UCSD-AML1 (cell line): ENCODE measurements around the gene SLC16A10.
A peak's percentile ranks its signal among the peaks of the same experiment; 100 is the strongest.
"Not testable (repeated sequence)": the region's sequence is repeated elsewhere in the genome, so short reads cannot be mapped to it uniquely, and the experiment has no call there.

Source experiments
- DNase-seq: peaks from one replicate; lab custom pipeline; 2025; ENCODE audit not compliant: unreplicated experiment; lab: John Stamatoyannopoulos, UW

SLC16A10 gene

DNA sequence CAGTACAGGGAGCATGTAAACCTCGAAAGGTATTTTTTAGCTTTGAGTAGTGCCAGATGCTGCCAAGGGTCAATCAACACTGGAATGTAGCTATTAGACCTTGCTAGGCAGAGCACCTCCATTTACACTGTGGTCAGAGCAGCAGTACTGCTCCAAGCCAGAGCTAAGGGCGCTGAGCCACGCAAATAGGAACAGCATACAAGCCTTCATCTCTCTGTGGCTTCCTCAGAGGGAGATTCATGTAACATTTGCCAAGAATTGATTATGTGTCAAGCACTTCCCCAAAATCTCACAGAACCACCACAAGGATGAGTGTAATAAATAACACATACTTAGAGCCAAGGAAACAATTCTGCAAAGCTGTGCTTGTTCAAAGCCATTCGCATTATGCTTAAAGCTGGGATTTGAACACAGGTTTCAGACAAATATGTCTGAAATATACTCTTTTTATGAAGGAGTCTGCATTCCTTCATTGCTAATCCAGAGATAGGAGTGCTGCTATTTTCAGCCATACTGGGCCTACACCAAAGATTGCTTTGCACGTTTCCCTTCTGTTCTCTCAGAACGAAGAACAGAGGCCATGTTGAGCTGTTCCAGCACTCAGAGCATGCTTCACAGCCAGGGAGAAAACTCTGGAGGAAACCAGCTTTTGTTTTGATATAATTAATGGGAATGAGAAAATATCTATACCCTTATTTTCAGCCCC, 97.7 kb downstream of the SLC16A10 start:
- peak; percentile 21 for DNase-seq

DNA sequence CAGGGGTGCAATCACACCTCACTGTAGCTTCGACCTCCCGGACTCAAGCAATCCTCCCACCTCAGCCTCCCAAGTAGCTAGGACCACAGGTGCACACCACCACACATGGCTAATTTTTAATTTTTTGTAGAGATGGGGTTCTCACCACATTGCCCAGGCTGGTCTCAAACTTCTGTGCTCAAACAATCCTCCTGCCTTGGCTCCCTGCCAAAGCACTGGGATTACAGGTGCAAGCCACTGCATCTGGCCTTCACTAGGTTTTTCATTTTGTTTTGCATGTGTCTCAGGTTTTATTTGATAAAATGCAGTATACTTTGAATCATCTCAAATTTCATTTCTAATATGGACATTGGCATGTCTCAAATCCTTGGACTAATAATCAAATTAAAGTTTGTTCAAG, 98.7 kb downstream of the SLC16A10 start:
- no peak for DNase-seq

DNA sequence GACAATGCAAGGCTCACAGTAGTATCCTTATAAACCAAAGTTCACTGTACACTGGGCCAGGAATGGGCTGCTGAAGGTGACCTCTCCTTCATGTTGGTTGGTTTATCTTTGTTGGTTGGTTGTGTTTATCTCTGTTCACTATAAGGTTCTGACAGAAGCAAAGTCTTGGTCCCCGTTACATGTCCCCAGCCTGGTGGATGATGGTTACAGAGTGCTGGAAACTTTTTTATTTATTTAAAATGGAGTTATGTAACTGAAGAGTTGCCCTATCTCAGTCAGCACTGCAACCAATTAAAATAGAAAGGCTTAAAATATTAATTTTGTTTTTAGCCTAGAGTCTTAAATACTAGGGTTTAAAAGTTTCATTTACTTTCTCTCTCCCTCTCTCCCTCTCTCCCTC, 100.6 kb downstream of the SLC16A10 start:
- DNase-seq: no peak

DNA sequence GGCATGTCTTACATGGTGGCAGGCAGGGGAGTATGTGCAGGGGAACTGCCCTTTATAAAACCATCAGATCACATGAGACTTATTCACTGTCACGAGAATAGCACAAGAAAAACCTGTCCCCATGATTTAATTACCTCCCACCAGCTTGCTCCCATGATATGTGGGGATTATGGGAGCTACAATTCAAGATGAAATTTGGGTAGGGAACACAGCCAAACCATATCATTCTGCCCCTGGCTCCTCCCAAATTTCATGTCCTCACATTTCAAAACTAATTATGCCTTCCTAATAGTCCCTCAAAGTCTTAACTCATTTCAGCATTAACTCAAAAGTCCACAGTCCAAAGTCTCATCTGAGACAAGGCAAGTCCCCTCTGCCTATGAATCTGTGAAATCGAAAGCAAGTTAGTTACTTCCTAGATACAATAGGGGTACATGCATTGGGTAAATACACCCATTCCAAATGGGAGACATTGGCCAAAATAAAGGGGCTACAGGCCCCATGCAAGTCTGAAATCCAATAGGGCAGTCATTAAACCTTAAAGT, 102.4 kb downstream of the SLC16A10 start:
- DNase-seq: not testable (repeated sequence)

GRCh38 chr6:111190637-111191036, 103.3 kb downstream of the SLC16A10 start:
- no peak for DNase-seq

GRCh38 chr6:111191136-111191535, 103.8 kb downstream of the SLC16A10 start:
- not testable (repeated sequence) for DNase-seq

DNA sequence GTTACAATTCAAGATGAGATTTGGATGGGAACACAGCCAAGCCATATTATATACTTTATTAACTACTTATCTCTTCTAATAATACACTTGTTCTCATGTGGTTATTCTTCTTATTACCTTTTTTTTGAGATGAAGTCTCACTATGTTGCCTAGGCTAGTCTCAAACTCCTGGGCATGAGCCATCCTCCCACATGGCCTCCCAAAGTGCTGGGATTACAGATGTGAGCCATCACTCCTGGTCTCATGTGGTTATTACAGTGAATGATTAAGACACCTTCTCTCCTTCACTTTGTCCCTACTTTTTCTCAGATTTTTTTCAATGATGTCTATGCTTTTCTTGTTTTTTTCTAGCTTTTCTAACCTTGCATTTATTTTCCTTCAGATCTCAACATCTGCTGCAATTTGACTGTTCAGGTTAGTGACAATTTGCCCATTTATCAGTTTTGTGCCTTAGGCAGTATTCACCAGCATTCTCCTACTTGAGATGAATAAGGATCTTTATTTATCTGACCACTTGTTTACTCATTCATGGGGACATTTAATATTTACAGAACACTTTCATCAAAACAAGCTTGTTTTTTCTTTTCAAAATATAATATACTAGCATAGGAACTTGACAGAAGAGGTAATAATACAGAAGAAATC, 105.7 kb downstream of the SLC16A10 start:
- DNase-seq: no peak

DNA sequence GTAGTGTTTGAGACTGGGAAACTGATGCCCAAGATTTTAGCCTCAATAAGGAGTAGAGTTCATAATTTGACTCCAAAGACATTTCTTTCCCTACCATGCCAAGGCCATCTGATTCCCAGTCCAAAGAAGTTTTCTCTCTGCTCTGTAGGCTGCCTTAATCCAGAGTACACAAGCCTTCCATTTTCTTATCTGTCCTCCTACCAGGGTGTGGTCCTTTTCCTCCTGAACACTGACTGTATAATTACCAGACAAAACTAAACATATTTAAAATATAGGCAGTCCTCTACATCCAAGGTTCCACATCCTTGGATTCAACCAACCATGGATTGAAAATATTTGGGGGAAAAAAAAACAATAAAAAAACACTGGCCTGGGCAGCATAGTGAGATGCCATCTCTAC, 108.4 kb downstream of the SLC16A10 start:
- DNase-seq: no peak

DNA sequence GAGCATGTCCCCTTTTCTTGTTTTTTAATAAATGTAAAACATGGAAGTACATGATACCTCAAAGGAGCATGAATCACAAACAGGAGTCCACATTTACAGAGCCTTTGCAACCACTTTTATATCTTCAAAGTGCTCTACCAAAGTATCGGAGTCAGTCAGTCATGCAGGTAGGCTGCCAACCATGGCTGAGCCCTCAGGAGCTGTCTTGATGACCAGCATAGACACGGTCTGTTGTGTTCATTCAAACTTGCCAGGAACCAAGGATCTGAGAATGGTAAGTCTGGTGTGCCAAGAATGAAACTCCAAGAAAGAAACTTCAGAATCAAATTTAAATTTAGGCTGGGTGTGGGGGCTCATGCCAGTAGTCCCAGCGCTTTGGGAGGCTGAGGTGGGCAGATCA, 111.5 kb downstream of the SLC16A10 start:
- no peak for DNase-seq

- no peak for DNase-seq
Observed at GRCh38 chr6:111199935-111200334, 112.6 kb downstream of the SLC16A10 start.

GRCh38 chr6:111200350-111201243, 113.3 kb downstream of the SLC16A10 start:
- DNase-seq: no peak

DNA sequence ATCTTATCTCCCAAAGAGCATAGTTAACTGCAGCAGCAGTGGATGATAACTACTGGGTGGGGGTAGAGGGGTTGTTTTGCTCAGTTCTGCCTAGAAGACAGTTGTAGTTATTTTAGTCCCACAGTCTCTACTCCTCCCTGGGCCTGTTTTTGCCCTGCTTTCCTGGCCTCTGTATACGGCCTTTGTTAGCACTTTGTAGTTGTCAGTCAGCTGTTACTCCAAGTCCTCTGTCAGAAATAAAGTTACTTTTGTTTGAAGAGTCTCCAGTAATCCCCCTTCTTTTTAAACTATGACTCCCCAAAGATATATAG, 113.9 kb downstream of the SLC16A10 start:
- no peak for DNase-seq

DNA sequence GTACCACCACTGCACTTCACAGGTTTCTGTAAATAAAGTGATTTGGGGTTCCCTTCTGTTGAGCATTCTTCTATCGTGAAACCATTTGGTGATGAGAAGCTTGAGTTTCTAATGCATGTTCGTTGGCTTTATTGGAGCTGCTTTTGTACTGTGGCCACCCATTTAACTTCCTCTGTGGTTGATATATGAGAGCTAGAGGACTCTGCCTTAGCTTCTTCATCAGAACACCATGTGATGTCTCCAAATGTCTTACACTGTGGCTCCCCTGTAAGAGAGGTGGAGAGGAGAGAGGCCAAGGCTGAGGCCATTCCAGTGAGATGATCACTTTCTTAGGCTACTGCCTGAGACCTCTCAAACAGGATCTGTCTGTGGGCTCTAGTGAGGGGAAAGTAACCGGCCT, 114.5 kb downstream of the SLC16A10 start:
- DNase-seq: no peak

DNA sequence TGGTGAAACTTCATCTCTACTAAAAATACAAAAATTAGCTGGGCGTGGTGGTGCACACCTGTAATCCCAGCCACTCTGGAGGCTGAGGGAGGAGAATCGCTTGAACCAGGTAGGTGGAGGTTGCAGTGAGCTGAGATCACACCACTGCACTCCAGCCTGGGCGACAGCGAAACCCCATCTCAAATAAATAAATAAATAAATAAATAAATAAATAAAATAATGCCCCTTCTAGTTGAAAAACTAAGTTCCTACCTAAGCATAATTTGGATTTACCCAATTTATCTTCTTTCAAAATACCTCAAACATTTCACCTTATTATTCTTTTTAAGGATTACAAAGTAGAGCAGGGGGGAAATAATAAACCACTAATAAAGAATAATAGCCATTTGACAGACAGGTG, 116.2 kb downstream of the SLC16A10 start:
- not testable (repeated sequence) for DNase-seq

GRCh38 chr6:111204305-111204704, 117.0 kb downstream of the SLC16A10 start:
- no peak for DNase-seq

DNA sequence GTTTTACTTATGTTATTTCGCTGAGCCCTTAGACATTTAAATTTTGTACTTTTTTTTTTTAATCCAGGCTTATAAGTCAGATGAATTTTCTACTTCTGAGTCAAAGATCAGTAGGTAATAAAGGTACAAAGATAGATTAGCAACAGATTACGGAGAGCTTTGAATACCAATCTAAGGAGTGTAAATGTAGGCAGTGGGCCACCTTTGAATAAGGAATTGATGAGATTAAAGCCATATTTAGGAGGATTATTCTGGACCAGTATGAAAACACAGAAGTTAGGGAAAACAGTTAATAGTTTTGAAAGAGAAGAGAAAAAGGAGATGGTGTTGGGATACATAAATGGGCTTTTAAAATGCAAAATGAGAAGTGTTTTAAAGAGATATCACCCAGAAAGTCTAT, 117.6 kb downstream of the SLC16A10 start:
- no peak for DNase-seq

- DNase-seq: no peak
Observed at GRCh38 chr6:111205502-111205901, 118.2 kb downstream of the SLC16A10 start.

- no peak for DNase-seq
Observed at GRCh38 chr6:111207141-111207858, 120.0 kb downstream of the SLC16A10 start.

GRCh38 chr6:111208933-111209332, 121.6 kb downstream of the SLC16A10 start:
- no peak for DNase-seq

- peak; percentile 30 for DNase-seq
Observed at GRCh38 chr6:111210194-111210728, 123.0 kb downstream of the SLC16A10 start.
